ENCODE data around the gene ZNF410. TPM values are rescaled to one million over a fixed set of nuclear protein-coding genes. Genes with fewer than 3 reads are reported as not detected.

Gene ZNF410
- total and polyA plus RNA-seq, 10 donors, result 28.0 to 52.7 (median 46.0) TPM

DNA sequence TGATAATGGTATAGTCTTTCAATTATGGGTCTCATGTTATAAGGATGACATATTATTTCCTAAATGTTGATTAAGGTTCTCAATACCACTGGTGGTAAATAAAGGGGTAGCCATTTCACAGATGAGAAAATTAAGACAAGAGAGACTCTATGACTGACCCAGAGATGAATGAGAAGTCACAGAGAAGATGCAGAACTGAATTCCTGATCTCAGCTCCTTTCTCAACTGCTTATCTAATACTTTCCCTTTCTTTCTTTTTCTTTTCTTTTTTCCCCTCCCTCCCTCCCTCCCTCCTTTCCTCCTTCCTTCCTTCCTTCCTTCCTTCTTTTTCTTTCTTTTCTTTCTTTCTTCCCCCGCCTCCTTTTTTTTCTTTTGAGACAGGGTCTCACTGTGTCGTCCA is 43.4 kb upstream of the ZNF410 start:
- WGBS, 5 donors, result 62 to 93% (median 65%) methylated on average over 2 of the region's 2 CpGs
- H3K36me3 ChIP-seq, result no peaks in the 10 kb centered on the region
- TF ChIP-seq POLR2A (IDR thresholded peaks at IDR 0.05) (no peak), CTCF (IDR thresholded peaks at IDR 0.05 in 8 of 11, conservative IDR thresholded peaks at IDR 0.05 in 3 of 11) (no peak), POLR2AphosphoS5 (IDR thresholded peaks at IDR 0.05) (no peak)

DNA sequence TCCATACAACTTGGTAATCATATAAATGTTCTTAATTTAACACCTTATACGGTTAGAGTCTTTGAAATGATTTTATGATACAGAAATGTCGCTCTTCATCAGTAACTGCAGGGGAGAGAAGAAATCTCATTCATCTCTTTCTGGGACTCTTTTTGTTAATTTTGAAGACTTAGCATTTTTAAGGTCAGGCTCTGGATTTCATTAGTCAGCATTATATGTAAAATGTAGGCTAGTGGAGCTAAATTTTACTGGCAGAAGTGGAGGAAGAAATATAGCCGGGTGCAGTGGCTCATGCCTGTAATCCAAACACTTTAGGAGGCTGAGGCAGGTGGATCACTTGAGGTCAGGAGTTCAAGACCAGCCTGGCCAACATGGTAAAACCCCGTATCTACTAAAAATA is 39.7 kb upstream of the ZNF410 start:
- TF ChIP-seq CTCF (IDR thresholded peaks at IDR 0.05 in 8 of 11, conservative IDR thresholded peaks at IDR 0.05 in 3 of 11) (no peak), POLR2AphosphoS5 (IDR thresholded peaks at IDR 0.05) (no peak), POLR2A (IDR thresholded peaks at IDR 0.05) (no peak)
- 73 to 85% (median 82%) methylated on average over 4 of the region's 4 CpGs for WGBS, 5 donors
- peaks cover 0 to 10% (median 8%) of the 10 kb centered on the region in 6 donors for H3K4me1 ChIP-seq
- peaks cover 0 to 6% (median 0%) of the 10 kb centered on the region in 8 donors for H3K9me3 ChIP-seq
- H3K36me3 ChIP-seq, result no peaks in the 10 kb centered on the region
- intact Hi-C loops (cut with DNase I; ENCODE audit: low total_unique reads), result no loop called here
- H3K27ac ChIP-seq, result no peak overlapping the region
- H3K4me3 ChIP-seq, result no peak overlapping the region
- DNase-seq, result no peak
- H3K27me3 ChIP-seq (replicated peaks in 1 of 7), result no peaks in the 10 kb centered on the region

More for the DNA sequence above, 43.4 kb upstream of the ZNF410 start:
- Histone ChIP-seq H3K27ac (no peak overlapping the region), H3K4me3 (no peak overlapping the region), H3K27me3 (replicated peaks in 1 of 7) (no peaks in the 10 kb centered on the region), H3K9me3 (peaks cover 0 to 6% (median 0%) of the 10 kb centered on the region in 8 donors), H3K4me1 (no peaks in the 10 kb centered on the region)
- intact Hi-C loops (cut with DNase I; ENCODE audit: low total_unique reads), result no loop called here
- no peak for DNase-seq

DNA sequence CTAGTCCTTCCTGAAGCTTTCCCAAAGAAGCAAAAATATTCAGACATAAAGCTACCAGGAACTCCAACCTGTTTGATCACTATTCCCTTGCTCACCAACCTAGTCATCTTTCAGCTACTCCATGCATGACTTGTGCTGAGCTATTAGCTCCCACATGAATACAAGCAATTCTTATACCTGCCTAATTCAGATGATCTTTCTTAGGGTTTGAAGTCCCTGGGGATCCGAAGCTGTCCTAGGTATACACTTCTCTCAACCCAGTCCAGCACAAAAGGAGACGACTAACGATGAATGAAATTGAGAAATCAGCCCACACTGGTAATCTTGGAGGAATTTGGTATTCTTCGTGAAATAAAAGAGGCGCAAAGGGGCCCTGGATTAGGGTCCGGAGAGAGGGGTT is 35.7 kb upstream of the ZNF410 start:
- Histone ChIP-seq H3K4me3 (peak overlapping the region; percentile 46 to 74 (median 54)), H3K27me3 (replicated peaks in 1 of 7) (no peaks in the 10 kb centered on the region), H3K36me3 (no peaks in the 10 kb centered on the region), H3K4me1 (peaks cover 0 to 24% (median 16%) of the 10 kb centered on the region in 6 donors), H3K27ac (peak overlapping the region; percentile 77 to 93 (median 90)), H3K9me3 (peaks cover 0 to 3% (median 0%) of the 10 kb centered on the region in 8 donors)
- DNase-seq, result no peak
- no peak for TF ChIP-seq CTCF (IDR thresholded peaks at IDR 0.05 in 8 of 11, conservative IDR thresholded peaks at IDR 0.05 in 3 of 11)
- TF ChIP-seq POLR2A (IDR thresholded peaks at IDR 0.05), result no peak
- no peak for TF ChIP-seq POLR2AphosphoS5 (IDR thresholded peaks at IDR 0.05)
- intact Hi-C loops (cut with DNase I; ENCODE audit: low total_unique reads), result no loop called here
- WGBS, 5 donors, result 64 to 80% (median 73%) methylated on average over 6 of the region's 6 CpGs

- DNase-seq, result peak; percentile 96
- H3K27me3 ChIP-seq (replicated peaks in 1 of 7), result no peaks in the 10 kb centered on the region
- 1 to 8% (median 1%) methylated on average over 26 to 51 of the region's 51 CpGs for WGBS, 5 donors
- H3K4me1 ChIP-seq, result peaks cover 0 to 24% (median 16%) of the 10 kb centered on the region in 6 donors
- no peaks in the 10 kb centered on the region for H3K36me3 ChIP-seq
- H3K9me3 ChIP-seq, result no peaks in the 10 kb centered on the region
- TF ChIP-seq POLR2A (IDR thresholded peaks at IDR 0.05) (peak in 1 of 3 donors; percentile 69), POLR2AphosphoS5 (IDR thresholded peaks at IDR 0.05) (peak; percentile 93 to 95 (median 94)), CTCF (IDR thresholded peaks at IDR 0.05 in 8 of 11, conservative IDR thresholded peaks at IDR 0.05 in 3 of 11) (peak in 8 of 11 experiments; percentile 2 to 53 (median 37))
- intact Hi-C loops (cut with DNase I; ENCODE audit: low total_unique reads), result no loop called here
- H3K27ac ChIP-seq, result peak within 1 kb of the TSS; percentile 77 to 93 (median 90)
- peak within 1 kb of the TSS; percentile 46 to 74 (median 54) for H3K4me3 ChIP-seq
Observed at GRCh38 chr14:73851567-73852382, 34.9 kb upstream of the ZNF410 start, which contains the start of gene PTGR2. Gene PTGR2, plus strand, starts transcription at chr14:73851831. Its CDS starts 7,032 bp downstream, at chr14:73858863.
